ENCODE measurements around the gene GKN1. TPM values are rescaled to one million over a fixed set of nuclear protein-coding genes. Genes with fewer than 3 reads are reported as not detected.

The GKN1 gene
- total RNA-seq, 1 experiment from 2014 or later = not detected

- no peak for TF ChIP-seq CTCF (IDR thresholded peaks at IDR 0.05; ENCODE audit: unreplicated experiment)
- BruUV-seq (replicated peaks) = no TSS peak
- CTCF ChIA-PET = interaction anchor here (0.7 kb wide), 1 partner anchor 314 kb away, joined by 4 read pairs; no protein-coding TSS in a partner anchor
- Mint-ChIP-seq H3K36me3 (ENCODE audit: insufficient read depth, unreplicated experiment) (no peaks in the 10 kb centered on the region), H3K27ac (ENCODE audit: low read depth, unreplicated experiment) (no peak overlapping the region), H3K27me3 (ENCODE audit: insufficient read depth, unreplicated experiment) (peaks cover 10% of the 10 kb centered on the region), H3K4me1 (ENCODE audit: insufficient read depth, unreplicated experiment) (no peaks in the 10 kb centered on the region), H3K4me3 (ENCODE audit: unreplicated experiment) (no peak overlapping the region), H3K9me3 (ENCODE audit: unreplicated experiment) (no peaks in the 10 kb centered on the region)
- DNase-seq (ENCODE audit: unreplicated experiment) = no peak
- POLR2A ChIA-PET = no interaction called here
- intact Hi-C loops (cut with micrococcal nuclease) = no loop called here
Observed at GRCh38 chr2:68992933-68993332, 18.5 kb downstream of the GKN1 start.

- TF ChIP-seq CTCF (IDR thresholded peaks at IDR 0.05; ENCODE audit: unreplicated experiment) = no peak
- Mint-ChIP-seq H3K4me1 (ENCODE audit: insufficient read depth, unreplicated experiment) (no peaks in the 10 kb centered on the region), H3K9me3 (ENCODE audit: unreplicated experiment) (no peaks in the 10 kb centered on the region), H3K4me3 (ENCODE audit: unreplicated experiment) (no peak overlapping the region), H3K27ac (ENCODE audit: low read depth, unreplicated experiment) (no peak overlapping the region), H3K27me3 (ENCODE audit: insufficient read depth, unreplicated experiment) (peaks cover 13% of the 10 kb centered on the region), H3K36me3 (ENCODE audit: insufficient read depth, unreplicated experiment) (no peaks in the 10 kb centered on the region)
- intact Hi-C loops (cut with micrococcal nuclease) = no loop called here
- no peak for DNase-seq (ENCODE audit: unreplicated experiment)
- CTCF ChIA-PET = interaction anchor here (0.7 to 1.3 kb wide), 3 partner anchors 19 to 313 kb away, joined by 3 to 4 read pairs (median 3); partner anchors contain the start of gene ANTXR1
- no TSS peak for BruUV-seq (replicated peaks)
- POLR2A ChIA-PET = no interaction called here
Observed at GRCh38 chr2:68993660-68994059, 19.2 kb downstream of the GKN1 start.

GRCh38 chr2:68994864-68995263 is 20.4 kb downstream of the GKN1 start:
- H3K9me3 Mint-ChIP-seq (ENCODE audit: unreplicated experiment) = no peaks in the 10 kb centered on the region
- no peak overlapping the region for H3K4me3 Mint-ChIP-seq (ENCODE audit: unreplicated experiment)
- CTCF ChIA-PET = interaction anchor here (0.5 to 1.3 kb wide), 3 partner anchors 17 to 87 kb away, joined by 3 to 4 read pairs (median 3); partner anchors contain the start of gene ANTXR1

GRCh38 chr2:68995916-68996315 is 21.5 kb downstream of the GKN1 start:
- TF ChIP-seq CTCF (IDR thresholded peaks at IDR 0.05; ENCODE audit: unreplicated experiment) = no peak
- Mint-ChIP-seq H3K27me3 (ENCODE audit: insufficient read depth, unreplicated experiment) (peaks cover 17% of the 10 kb centered on the region), H3K27ac (ENCODE audit: low read depth, unreplicated experiment) (no peak overlapping the region), H3K9me3 (ENCODE audit: unreplicated experiment) (no peaks in the 10 kb centered on the region), H3K4me3 (ENCODE audit: unreplicated experiment) (no peak overlapping the region), H3K4me1 (ENCODE audit: insufficient read depth, unreplicated experiment) (no peaks in the 10 kb centered on the region), H3K36me3 (ENCODE audit: insufficient read depth, unreplicated experiment) (no peaks in the 10 kb centered on the region)
- intact Hi-C loops (cut with micrococcal nuclease) = no loop called here
- POLR2A ChIA-PET = interaction anchor here (0.6 kb wide), 1 partner anchor 70 kb away, joined by 3 read pairs; no protein-coding TSS in a partner anchor
- no TSS peak for BruUV-seq (replicated peaks)
- CTCF ChIA-PET = interaction anchor here (0.6 to 1.1 kb wide), 4 partner anchors 15 to 872 kb away, joined by 3 to 4 read pairs (median 3); partner anchors contain the start of gene GKN2
- DNase-seq (ENCODE audit: unreplicated experiment) = no peak

More at GRCh38 chr2:68994864-68995263, 20.4 kb downstream of the GKN1 start:
- BruUV-seq (replicated peaks) = no TSS peak
- DNase-seq (ENCODE audit: unreplicated experiment) = peak; percentile 75
- no peak for TF ChIP-seq CTCF (IDR thresholded peaks at IDR 0.05; ENCODE audit: unreplicated experiment)
- intact Hi-C loops (cut with micrococcal nuclease) = no loop called here
- H3K27me3 Mint-ChIP-seq (ENCODE audit: insufficient read depth, unreplicated experiment) = peaks cover 17% of the 10 kb centered on the region
- H3K36me3 Mint-ChIP-seq (ENCODE audit: insufficient read depth, unreplicated experiment) = no peaks in the 10 kb centered on the region
- no peak overlapping the region for H3K27ac Mint-ChIP-seq (ENCODE audit: low read depth, unreplicated experiment)
- H3K4me1 Mint-ChIP-seq (ENCODE audit: insufficient read depth, unreplicated experiment) = no peaks in the 10 kb centered on the region
- POLR2A ChIA-PET = interaction anchor here (0.5 to 0.7 kb wide), 2 partner anchors 127 to 168 kb away, joined by 3 read pairs; no protein-coding TSS in a partner anchor

Measured in MCF 10A (cell line).